LoVo (cell line): ENCODE measurements around the gene NXF3.
"Not testable (repeated sequence)": the region's sequence is repeated elsewhere in the genome, so short reads cannot be mapped to it uniquely, and the experiment has no call there.

ENCODE experiments used
- DNase-seq: peaks from one replicate; pipeline ENCODE4 v3.0.0-alpha.2; 2016; ENCODE audit warnings: low spot score

NXF3 gene, protein sequence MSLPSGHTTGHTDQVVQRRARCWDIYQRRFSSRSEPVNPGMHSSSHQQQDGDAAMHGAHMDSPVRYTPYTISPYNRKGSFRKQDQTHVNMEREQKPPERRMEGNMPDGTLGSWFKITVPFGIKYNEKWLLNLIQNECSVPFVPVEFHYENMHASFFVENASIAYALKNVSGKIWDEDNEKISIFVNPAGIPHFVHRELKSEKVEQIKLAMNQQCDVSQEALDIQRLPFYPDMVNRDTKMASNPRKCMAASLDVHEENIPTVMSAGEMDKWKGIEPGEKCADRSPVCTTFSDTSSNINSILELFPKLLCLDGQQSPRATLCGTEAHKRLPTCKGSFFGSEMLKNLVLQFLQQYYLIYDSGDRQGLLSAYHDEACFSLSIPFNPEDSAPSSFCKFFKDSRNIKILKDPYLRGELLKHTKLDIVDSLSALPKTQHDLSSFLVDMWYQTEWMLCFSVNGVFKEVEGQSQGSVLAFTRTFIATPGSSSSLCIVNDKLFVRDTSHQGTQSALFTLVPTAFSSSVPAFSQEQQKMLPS

GRCh38 chrX:103092942-103093341 is at the start of gene NXF3:
Gene NXF3 (minus strand): TSS chrX:103093143. CDS start chrX:103093023, 120 bp downstream.
- DNase-seq, result no peak

GRCh38 chrX:103136528-103136927 is 43.6 kb upstream of the NXF3 start:
- DNase-seq, result not testable (repeated sequence)

DNA sequence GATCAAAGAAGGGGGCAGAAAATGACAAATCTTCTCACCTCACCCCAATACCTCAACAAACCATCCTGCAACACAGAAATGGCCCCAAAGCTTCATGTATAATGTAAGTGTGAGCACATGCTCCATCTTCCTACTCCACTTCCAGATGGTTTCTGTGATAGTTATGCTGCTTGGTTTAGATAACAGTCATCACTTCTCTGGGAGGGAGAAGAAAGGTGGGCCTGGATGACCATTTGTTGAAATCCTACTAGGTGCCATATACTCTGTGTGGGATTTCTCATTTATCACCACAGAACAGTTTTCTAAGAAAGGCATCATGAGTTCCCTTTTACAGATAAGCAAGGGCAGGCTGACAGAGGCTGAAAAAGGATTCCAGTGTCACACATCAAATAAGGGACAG is 31.3 kb upstream of the NXF3 start:
- DNase-seq, result no peak

- no peak for DNase-seq
Observed at GRCh38 chrX:103120748-103121147, 27.8 kb upstream of the NXF3 start.

GRCh38 chrX:103116970-103117369 is 24.0 kb upstream of the NXF3 start:
- DNase-seq, result not testable (repeated sequence)

DNA sequence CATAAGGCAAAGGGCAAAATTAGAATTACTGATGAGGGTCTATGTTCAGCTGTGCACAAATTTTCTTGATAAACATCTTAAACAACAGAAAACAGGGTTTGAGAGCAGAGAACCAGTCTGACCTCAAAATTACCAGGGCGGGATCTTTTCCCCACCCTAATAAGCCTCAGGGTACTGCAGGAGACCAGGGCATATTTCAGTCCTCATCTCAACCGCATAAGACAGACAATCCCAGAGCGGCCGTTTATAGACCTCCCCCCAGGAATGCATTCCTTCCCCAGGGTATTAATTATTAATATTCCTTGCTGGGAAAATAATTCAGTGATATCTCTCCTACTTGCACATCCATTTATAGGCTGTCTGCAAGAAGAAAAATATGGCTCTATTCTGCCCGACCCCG is 16.6 kb upstream of the NXF3 start:
- not testable (repeated sequence) for DNase-seq

DNA sequence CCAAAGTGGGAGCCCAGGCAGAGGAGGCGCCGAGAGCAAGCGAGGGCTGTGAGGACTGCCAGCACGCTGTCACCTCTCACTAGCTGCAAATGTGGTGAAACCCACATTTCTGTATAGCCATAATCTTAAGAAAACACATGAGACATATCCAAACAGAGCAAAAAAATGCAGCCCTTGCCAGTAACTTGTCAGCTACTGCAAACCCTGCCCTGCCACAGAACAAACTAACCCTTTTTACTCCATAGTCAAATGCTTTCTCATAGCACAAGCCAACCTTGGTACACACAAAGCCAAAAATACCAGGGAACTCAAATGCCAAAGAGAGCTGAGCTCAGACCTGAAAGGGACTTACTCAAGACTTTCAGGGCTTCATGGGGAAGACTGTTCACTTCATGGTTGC is 14.9 kb upstream of the NXF3 start:
- no peak for DNase-seq

- not testable (repeated sequence) for DNase-seq
Observed at GRCh38 chrX:103107227-103107737, 14.3 kb upstream of the NXF3 start.

- DNase-seq, result not testable (repeated sequence)
Observed at GRCh38 chrX:103104370-103104769, 11.4 kb upstream of the NXF3 start.

DNA sequence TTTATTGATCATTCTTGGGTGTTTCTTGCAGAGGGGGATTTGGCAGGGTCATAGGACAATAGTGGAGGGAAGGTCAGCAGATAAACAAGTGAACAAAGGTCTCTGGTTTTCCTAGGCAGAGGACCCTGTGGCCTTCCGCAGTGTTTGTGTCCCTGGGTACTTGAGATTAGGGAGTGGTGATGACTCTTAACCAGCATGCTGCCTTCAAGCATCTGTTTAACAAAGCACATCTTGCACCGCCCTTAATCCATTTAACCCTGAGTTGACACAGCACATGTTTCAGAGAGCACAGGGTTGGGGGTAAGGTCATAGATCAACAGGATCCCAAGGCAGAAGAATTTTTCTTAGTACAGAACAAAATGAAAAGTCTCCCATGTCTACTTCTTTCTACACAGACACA is 10.9 kb upstream of the NXF3 start:
- DNase-seq, result not testable (repeated sequence)

GRCh38 chrX:103101299-103102042 is 8.5 kb upstream of the NXF3 start:
- no peak for DNase-seq

DNA sequence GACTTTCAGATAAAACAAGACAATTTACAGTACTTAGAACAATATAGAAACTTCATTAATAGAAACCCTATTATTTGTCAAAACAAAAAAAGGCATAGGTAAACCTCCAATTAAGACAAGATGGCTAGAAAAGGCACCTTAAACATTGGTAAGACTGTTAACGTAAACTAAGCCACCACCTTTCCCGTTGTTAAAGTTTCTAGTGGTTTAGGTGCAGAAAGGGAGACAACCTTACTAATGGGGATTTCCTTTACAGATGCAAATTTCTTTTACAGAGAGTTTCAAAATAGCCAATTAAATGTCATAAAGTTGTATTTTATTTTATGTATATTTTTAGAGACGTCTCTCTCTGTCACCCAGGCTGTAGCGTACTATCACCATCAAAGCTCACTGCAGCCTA is 7.5 kb upstream of the NXF3 start:
- no peak for DNase-seq

GRCh38 chrX:103099691-103100090 is 6.7 kb upstream of the NXF3 start:
- DNase-seq, result no peak

DNA sequence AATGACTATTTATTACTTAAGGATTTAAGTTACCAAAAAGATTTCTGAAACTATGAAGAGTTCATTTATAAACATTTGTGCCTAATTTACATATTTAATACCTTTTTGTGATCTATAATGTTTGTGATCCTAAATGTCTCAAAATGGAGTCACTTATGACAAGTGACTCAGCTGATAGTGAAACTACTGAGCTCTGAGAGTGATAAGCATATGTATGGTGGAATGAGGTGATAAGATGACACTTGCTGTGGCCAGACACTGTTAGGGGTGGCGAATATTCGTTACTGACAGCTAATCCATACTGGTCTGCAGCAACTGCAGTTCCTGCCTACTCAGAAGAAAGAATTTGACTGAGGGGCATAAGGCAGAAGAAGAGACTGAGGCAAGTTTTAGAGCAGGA is 5.5 kb upstream of the NXF3 start:
- no peak for DNase-seq

DNA sequence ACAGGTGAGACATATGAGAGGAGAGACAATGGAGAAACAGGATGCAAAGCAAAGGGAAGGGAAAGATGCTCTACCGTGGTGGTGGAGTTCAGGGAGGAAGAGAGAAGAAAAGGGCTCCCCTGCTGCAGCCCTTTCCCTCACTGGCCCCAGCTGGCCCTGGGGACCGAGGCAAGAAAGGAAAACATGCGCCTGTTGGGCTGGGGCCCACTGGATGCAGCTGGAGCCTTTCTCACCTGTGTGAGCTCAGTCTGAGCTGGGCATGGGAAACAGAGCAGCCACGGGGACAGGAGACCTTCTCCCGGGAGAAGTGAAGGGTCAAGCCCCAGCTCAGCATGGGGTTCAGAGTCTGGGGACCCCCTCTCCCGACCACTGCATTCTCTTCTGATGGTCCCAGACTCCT is 11.9 kb downstream of the NXF3 start:
- DNase-seq, result no peak

- DNase-seq, result no peak
Observed at GRCh38 chrX:103073467-103073866, 19.5 kb downstream of the NXF3 start.

- DNase-seq, result no peak
Observed at GRCh38 chrX:103066606-103067005, 26.3 kb downstream of the NXF3 start.

DNA sequence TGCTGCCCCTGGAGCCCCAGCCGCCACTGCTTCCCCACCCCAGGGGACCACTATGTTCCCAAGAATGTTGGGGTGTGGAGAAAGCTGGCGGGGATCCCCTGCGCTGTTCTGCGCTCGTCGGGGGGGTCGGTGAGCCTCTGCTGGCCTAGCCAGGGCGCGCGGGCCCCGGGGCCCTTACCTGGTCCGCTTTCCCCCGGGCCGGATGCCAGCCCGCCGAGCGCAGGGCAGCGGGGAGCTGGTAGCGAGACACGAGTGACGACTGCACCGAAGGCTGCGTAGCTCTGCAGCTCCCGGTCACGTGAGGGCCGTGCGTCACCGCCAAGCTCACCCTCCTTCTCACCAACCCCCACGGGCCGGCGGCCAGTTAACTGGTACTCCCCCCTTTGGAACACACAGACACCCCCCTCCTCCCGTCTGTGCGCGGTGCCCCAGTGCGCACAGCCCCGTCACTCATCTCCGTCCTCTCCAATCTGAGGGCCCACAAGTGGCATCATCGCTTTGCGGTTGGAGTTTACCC is 29.0 kb downstream of the NXF3 start, which contains the start of gene BEX1:
BEX1 (minus strand) TSS at position 254 of the 517 bp plus-strand sequence. CDS start 897 bp downstream, outside the sequence.
- no peak for DNase-seq

DNA sequence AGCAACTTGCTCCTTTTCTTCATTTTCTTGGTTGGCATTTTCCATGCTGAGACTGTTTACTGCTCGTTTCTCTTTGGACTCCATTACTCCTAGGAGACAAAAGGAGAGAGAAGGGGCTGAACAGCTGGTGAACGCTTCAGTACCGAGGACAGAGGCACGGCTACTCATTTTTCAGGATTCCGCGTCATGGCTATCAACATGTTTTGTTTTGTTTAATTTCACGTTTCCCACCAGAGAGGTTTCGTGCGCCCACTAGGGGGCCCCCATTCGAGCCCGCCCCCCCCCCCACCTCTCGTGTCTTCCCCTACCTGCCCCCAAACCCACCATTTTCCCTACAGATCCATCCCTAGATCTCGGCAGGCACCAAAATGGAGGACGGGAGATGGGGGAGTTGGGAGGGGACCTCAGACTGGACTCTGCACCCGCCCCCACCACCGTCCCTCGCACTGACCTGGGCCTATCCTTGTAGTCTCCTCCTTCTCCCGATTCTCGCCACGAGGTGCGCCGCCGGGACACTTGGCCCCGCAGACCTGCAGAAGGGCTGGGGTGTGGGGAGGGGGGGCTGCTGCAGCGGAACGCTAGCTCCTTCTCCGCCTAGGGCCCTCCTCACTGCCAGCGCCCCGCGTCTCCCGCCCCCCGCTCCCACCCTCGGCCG is 29.6 kb downstream of the NXF3 start:
- DNase-seq, result no peak

DNA sequence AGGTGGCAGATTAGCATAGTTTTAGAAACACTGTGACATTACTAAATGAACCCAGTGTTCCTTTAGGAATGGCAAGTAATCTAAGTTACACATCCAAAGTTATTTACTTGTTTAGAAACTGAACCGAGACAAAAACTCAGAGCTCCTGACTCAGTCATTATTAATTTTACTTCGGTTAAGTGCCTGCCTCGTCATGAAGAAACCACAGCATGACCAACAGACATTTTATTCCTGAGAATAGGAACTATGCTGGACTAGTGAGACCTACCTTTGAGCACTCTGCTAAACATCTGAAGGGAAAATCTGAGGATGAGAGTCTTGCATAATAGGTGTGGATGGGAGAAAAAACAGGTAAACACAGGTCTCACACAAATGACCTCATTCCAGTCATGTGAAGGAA is 31.5 kb downstream of the NXF3 start:
- no peak for DNase-seq

GRCh38 chrX:103056902-103057301 is 36.0 kb downstream of the NXF3 start:
- DNase-seq, result no peak

GRCh38 chrX:103052625-103053024 is 40.3 kb downstream of the NXF3 start:
- DNase-seq, result no peak
